K562 (cell line): ENCODE data around the gene KLHDC2. TPM values are rescaled to one million over a fixed set of nuclear protein-coding genes. Genes with fewer than 3 reads are reported as not detected.

Experiments
- ATF1 ChIP-seq, 2 experiments: fragments of 450-650 bp in 1 of 2; IDR thresholded peaks; 2 replicates each; pipeline ENCODE4 v1.6.1; 2016; ENCODE audit warnings: missing compliant biosample characterization in 1 of 2, missing genetic modification characterization in 1 of 2
- BCLAF1 ChIP-seq, 2 experiments: fragments of 450-650 bp in 1 of 2; IDR thresholded peaks; 2 replicates each; pipeline ENCODE4 v1.6.1; 2011 to 2017; ENCODE audit warnings: low read depth in 2 of 2, antibody characterized with exemption in 1 of 2, borderline replicate concordance in 1 of 2, low read length in 1 of 2, mild to moderate bottlenecking in 1 of 2, mixed read lengths in 1 of 2; ENCODE audit not compliant: control insufficient read depth in 1 of 2
- BMI1 ChIP-seq: fragments of 150-350 bp; IDR thresholded peaks from 2 replicates; pipeline ENCODE4 v1.6.1; 2014; ENCODE audit warnings: low read length
- CBX1 ChIP-seq: sonication (generic); IDR thresholded peaks from 2 replicates; pipeline ENCODE4 v1.6.1; 2016; ENCODE audit warnings: antibody characterized with exemption, low read depth, mild to moderate bottlenecking
- CHD2 ChIP-seq: IDR thresholded peaks from 2 replicates; pipeline ENCODE4 v1.6.1; 2011; ENCODE audit warnings: low read depth, low read length
- ETV1 ChIP-seq: fragments of 450-650 bp; conservative IDR thresholded peaks from 2 replicates; pipeline ENCODE4 v1.6.1; 2016; ENCODE audit warnings: missing genetic modification characterization, control low read depth, low read depth, missing compliant biosample characterization
- GTF2E2 ChIP-seq: fragments of 200-800 bp; sonication (Bioruptor generic); IDR thresholded peaks from 2 replicates; pipeline ENCODE4 v1.6.1; 2016; ENCODE audit warnings: missing genetic modification characterization, missing compliant biosample characterization
- HNRNPK ChIP-seq: fragments of 200-400 bp; formaldehyde crosslinking; IDR thresholded peaks from one replicate; pipeline ENCODE4 v1.6.1; 2018; ENCODE audit warnings: mild to moderate bottlenecking, low read depth, low read length; ENCODE audit not compliant: poor library complexity, severe bottlenecking
- MAFK ChIP-seq: IDR thresholded peaks from 2 replicates; pipeline ENCODE4 v1.6.1; 2011; ENCODE audit warnings: low read length, improper control_type of control experiment
- MAX ChIP-seq: sonication (generic); formaldehyde crosslinking; IDR thresholded peaks from 2 replicates; pipeline ENCODE4 v1.9.0; 2022; ENCODE audit warnings: mild to moderate bottlenecking, missing genetic modification reagents
- MCM3 ChIP-seq: fragments of 450-650 bp; IDR thresholded peaks from 2 replicates; pipeline ENCODE4 v1.6.1; 2016
- MCM5 ChIP-seq: fragments of 450-650 bp; IDR thresholded peaks from 2 replicates; pipeline ENCODE4 v1.6.1; 2016; ENCODE audit warnings: low read depth
- NFIX ChIP-seq: fragments of 250-450 bp; sonication (Bioruptor Pico); IDR thresholded peaks from 2 replicates; pipeline ENCODE4 v1.4.0; 2020; ENCODE audit warnings: low read depth, mild to moderate bottlenecking, moderate library complexity
- NFYB ChIP-seq: IDR thresholded peaks from 2 replicates; pipeline ENCODE4 v1.6.1; 2011; ENCODE audit warnings: mild to moderate bottlenecking, moderate library complexity; ENCODE audit not compliant: insufficient read length; ENCODE audit errors: extremely low read depth
- PATZ1 ChIP-seq: fragments of 250-450 bp; sonication (Bioruptor Pico); IDR thresholded peaks from 2 replicates; pipeline ENCODE4 v1.5.0; 2020; ENCODE audit warnings: mild to moderate bottlenecking, borderline replicate concordance
- RHOXF2B ChIP-seq: fragments of 250-450 bp; sonication (Bioruptor Pico); conservative IDR thresholded peaks from 2 replicates; pipeline ENCODE4 v1.5.1; 2021
- SFPQ ChIP-seq: fragments of 200-400 bp; formaldehyde crosslinking; IDR thresholded peaks from 2 replicates; pipeline ENCODE4 v1.6.1; 2017; ENCODE audit warnings: mild to moderate bottlenecking, low read depth, low read length, moderate library complexity
- SMARCA5 ChIP-seq: fragments of 450-650 bp; IDR thresholded peaks from 2 replicates; pipeline ENCODE4 v1.6.1; 2016
- TCF7L2 ChIP-seq: fragments of 150-350 bp; IDR thresholded peaks from 2 replicates; pipeline ENCODE4 v1.6.1; 2016; ENCODE audit warnings: low read depth, mild to moderate bottlenecking, low read length, moderate library complexity
- TRIM28 ChIP-seq: fragments of 450-650 bp; IDR thresholded peaks from 2 replicates; pipeline ENCODE4 v1.6.1; 2017
- ZNF57 ChIP-seq: fragments of 450-650 bp; formaldehyde crosslinking; IDR thresholded peaks from 2 replicates; pipeline ENCODE4 v1.4.0; 2020; ENCODE audit warnings: mild to moderate bottlenecking, moderate library complexity
- ZNF717 ChIP-seq: fragments of 250-450 bp; sonication (Bioruptor Pico); IDR thresholded peaks from 2 replicates; pipeline ENCODE4 v1.5.0; 2021
- polyA plus RNA-seq, 8 experiments: library from polyadenylated mRNA; depleted of rRNA in 4 of 8; stranded (reverse) in 5 of 8; unstranded in 3 of 8; fragments of >200 nt; fragmentation: Nextera tagmentation in 2 of 8; fragmentation: Illumina TruSeq in 1 of 8; extraction: Ambion mirVana in 2 of 8; extraction: Trizol in 1 of 8; gene quantifications; 2 replicates each; pipeline versions ENCODE4 v1.2.1 to v1.2.3, GENCODE V29; 2011 to 2014; ENCODE audit warnings: inconsistent platforms in 1 of 8, missing spikeins in 1 of 8
- total RNA-seq, 7 experiments: library from RNA; depleted of rRNA in 6 of 7; stranded (reverse); fragments of >200 nt in 6 of 7; fragmentation: Illumina TruSeq in 2 of 7; extraction: Trizol in 2 of 7; gene quantifications; 2 replicates each; pipeline versions ENCODE4 v1.2.1 to v1.2.3, GENCODE V29; 2011 to 2021; ENCODE audit warnings: low replicate concordance in 1 of 7

The KLHDC2 gene
- total and polyA plus RNA-seq, 9 of the 15 experiments (the other 6 are each of a cell fraction or from before 2014, with no cell fraction given): 6.3 to 41.7 (median 20.0) TPM

- TF ChIP-seq CBX1: no peak; the same call in 1 of the 2 replicates
- no peak for TF ChIP-seq SMARCA5
- no peak for TF ChIP-seq MCM5
- no peak for TF ChIP-seq ATF1 (CRISPR knock-in tag; IDR thresholded peaks at IDR 0.05)
- TF ChIP-seq ATF1 (tag; IDR thresholded peaks at IDR 0.05): peak; percentile 32; the same call in 1 of the 2 replicates
- no peak for TF ChIP-seq TCF7L2
- no peak for TF ChIP-seq NFIX
- TF ChIP-seq MCM3: no peak
- TF ChIP-seq CHD2: no peak
- TF ChIP-seq BMI1: no peak
- peak; percentile 82 for TF ChIP-seq GTF2E2 (tag)
- TF ChIP-seq TRIM28: no peak
- TF ChIP-seq ZNF57: no peak
- TF ChIP-seq PATZ1 (CRISPR knock-in tag): no peak
- TF ChIP-seq NFYB: no peak
- TF ChIP-seq ETV1: no peak
- no peak for TF ChIP-seq RHOXF2B (CRISPR knock-in tag)
- TF ChIP-seq MAX (CRISPR knock-in tag): no peak
- TF ChIP-seq BCLAF1 (IDR thresholded peaks at IDR 0.05; ENCODE audit: borderline replicate concordance in 1 of 2, control insufficient read depth in 1 of 2, low read depth in 2 of 2, low read length in 1 of 2): no peak; a peak in 1 of 4 replicates
- no peak for TF ChIP-seq SFPQ
- TF ChIP-seq MAFK: no peak
- no peak for TF ChIP-seq HNRNPK
- TF ChIP-seq ZNF717 (CRISPR knock-in tag): no peak
These were observed at the start of gene KLHDC2 (continued) for GRCh38 chr14:49767571-49768300.
